Large intestine (tissue), 3 donors: ENCODE results near the gene PPM1K. TPM values are rescaled to one million over a fixed set of nuclear protein-coding genes. Genes with fewer than 3 reads are reported as not detected.

Experiments
- DNase-seq, 2 donors: peaks; one replicate each; pipeline versions ENCODE4 v3.0.0 to v3.0.0-alpha.2; 2013
- H3K27ac ChIP-seq: one replicate; pipeline ENCODE4 v1.5.1; 2013; ENCODE audit warnings: low read length
- H3K27me3 ChIP-seq: 2 replicates; pipeline ENCODE4 v1.6.1; 2013; ENCODE audit warnings: low read length; ENCODE audit not compliant: control insufficient read depth, insufficient read depth
- H3K36me3 ChIP-seq: 2 replicates; pipeline ENCODE4 v1.6.1; 2013; ENCODE audit warnings: low read length; ENCODE audit not compliant: control insufficient read depth, insufficient read depth
- H3K4me1 ChIP-seq: one replicate; pipeline ENCODE4 v1.6.1; 2013; ENCODE audit warnings: low read length; ENCODE audit not compliant: control insufficient read depth, insufficient read depth
- H3K4me3 ChIP-seq: one replicate; pipeline ENCODE4 v1.5.1; 2013; ENCODE audit warnings: low read length
- H3K9me3 ChIP-seq: one replicate; pipeline ENCODE4 v1.6.1; 2013; ENCODE audit warnings: mild to moderate bottlenecking, low read depth, low read length, moderate library complexity; ENCODE audit not compliant: control insufficient read depth
- WGBS: methylation state at CpG from one replicate; pipeline ENCODE4 v1.1.5; 2013; ENCODE audit warnings: low lambda C conversion rate; ENCODE audit not compliant: insufficient coverage; 5-methylcytosine and 5-hydroxymethylcytosine counted together
- polyA plus RNA-seq: library from polyadenylated mRNA; unstranded; fragments of 120-200 nt; gene quantifications from one replicate; pipeline ENCODE4 v1.2.1, GENCODE V29; 2013

PPM1K gene
- polyA plus RNA-seq, 1 donor: 9.4 TPM

DNA sequence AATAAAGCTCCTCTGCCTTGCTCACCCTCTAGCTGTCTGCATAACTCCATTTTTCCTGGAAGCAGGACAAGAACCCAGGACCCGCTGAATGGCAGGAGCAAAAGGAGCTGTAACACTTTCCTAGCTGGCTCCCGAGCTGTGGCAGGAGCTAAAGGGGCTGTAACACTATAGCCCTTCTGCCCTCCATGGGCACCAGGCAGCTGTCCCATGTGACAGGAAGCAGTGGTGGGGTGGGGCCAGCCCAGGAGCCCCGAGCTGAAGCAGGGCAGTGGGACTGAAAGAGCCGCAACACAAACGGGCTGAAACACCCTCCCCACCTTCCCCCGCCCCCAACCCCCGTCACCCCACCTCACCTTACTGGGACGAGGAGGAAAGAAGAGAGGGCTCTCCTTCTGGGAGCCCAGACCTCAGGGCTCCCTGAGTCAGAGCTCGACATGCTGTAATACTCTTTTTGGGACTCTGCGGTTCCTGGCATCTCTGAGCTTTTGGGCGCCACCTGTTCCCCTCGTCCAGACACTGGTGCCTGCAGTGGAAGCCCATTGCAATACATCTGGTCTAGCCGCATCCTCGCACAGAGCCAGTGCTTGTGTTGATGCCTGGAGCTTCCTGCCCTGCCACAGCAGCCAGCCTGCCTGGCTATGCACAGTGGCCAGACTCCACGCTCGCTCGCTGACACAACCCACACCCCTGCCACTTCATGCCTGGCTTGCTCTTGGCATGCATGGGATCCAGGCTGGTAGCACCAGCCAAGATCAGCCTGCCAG lies 39.4 kb downstream of the PPM1K start:
- no peaks in the 10 kb centered on the region for H3K9me3 ChIP-seq
- no peak for DNase-seq
- no peaks in the 10 kb centered on the region for H3K36me3 ChIP-seq
- H3K27ac ChIP-seq: no peak overlapping the region
- WGBS: no CpG with 5 or more reads among the region's 17 CpGs
- H3K4me1 ChIP-seq: peaks cover 2% of the 10 kb centered on the region
- no peaks in the 10 kb centered on the region for H3K27me3 ChIP-seq
- H3K4me3 ChIP-seq: no peak overlapping the region

DNA sequence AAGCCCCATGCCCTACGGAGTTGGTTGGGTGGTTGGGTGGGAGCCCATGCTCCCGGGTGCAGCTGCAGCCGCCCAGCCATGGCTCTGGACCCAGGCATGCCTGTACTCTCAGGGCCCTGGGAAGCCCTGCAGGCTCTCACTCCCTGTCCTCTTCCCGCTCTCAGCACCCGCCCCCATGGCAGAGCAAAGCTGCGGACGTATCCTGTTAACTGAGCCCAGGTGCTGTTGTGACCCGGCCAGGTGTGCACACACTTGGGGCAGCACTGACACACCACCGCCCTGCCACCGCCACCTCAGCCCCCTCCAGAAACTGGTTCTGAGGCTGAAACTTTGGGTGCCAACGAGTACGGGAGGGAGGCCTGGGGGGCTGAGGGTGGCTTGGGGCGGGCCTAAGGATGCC lies 40.3 kb downstream of the PPM1K start:
- H3K36me3 ChIP-seq: no peaks in the 10 kb centered on the region
- no peak overlapping the region for H3K27ac ChIP-seq
- WGBS: no CpG with 5 or more reads among the region's 13 CpGs
- peaks cover 2% of the 10 kb centered on the region for H3K4me1 ChIP-seq
- H3K4me3 ChIP-seq: no peak overlapping the region
- DNase-seq: no peak
- no peaks in the 10 kb centered on the region for H3K27me3 ChIP-seq
- no peaks in the 10 kb centered on the region for H3K9me3 ChIP-seq

DNA sequence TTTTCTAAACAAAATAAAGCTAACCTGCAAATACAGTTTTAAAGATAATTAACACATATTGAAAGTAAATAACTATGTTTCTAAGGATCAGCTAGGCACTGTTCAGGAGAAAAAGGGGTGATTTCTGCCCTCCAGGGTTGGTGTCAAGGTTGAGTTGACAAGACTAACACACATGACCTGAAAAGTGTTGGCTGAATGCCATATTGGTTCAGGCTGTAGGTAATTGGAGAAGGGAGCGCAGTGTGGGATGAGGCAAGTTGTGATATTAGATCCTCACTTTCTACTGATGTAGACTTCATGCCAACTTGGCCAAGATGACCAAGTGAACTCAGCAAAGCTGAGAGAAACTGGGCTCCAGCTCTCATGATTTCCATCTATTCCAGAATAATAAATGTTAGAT lies 42.2 kb downstream of the PPM1K start:
- Histone ChIP-seq H3K4me1 (peaks cover 2% of the 10 kb centered on the region), H3K9me3 (no peaks in the 10 kb centered on the region), H3K4me3 (no peak overlapping the region), H3K27ac (no peak overlapping the region), H3K27me3 (no peaks in the 10 kb centered on the region), H3K36me3 (no peaks in the 10 kb centered on the region)
- WGBS: no CpG with 5 or more reads among the region's 1 CpG
- DNase-seq: no peak

DNA sequence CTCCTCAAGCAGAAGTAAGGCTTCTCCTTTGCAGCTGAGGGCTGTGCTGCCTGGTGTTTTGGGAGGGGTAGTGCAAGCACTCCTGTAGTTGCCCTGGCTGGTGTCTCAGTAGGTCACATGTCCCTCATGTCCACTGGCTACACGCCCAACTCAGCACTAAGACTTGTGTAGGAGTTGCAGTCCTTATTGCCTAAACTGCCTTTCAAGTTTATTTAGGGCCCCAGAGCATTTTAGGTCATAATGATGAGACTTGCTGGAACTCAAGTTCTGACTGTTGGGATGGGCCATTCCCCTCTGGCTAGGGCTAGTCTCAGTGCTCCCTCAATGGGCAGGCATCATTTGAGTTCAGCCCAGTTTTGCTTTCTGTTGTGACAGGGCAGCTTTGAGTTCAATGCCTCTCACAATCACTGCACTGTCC lies 44.1 kb downstream of the PPM1K start:
- no CpG with 5 or more reads among the region's 1 CpG for WGBS
- DNase-seq: no peak
- no peaks in the 10 kb centered on the region for H3K36me3 ChIP-seq
- no peaks in the 10 kb centered on the region for H3K27me3 ChIP-seq
- no peak overlapping the region for H3K4me3 ChIP-seq
- no peaks in the 10 kb centered on the region for H3K9me3 ChIP-seq
- no peak overlapping the region for H3K27ac ChIP-seq
- no peaks in the 10 kb centered on the region for H3K4me1 ChIP-seq

DNA sequence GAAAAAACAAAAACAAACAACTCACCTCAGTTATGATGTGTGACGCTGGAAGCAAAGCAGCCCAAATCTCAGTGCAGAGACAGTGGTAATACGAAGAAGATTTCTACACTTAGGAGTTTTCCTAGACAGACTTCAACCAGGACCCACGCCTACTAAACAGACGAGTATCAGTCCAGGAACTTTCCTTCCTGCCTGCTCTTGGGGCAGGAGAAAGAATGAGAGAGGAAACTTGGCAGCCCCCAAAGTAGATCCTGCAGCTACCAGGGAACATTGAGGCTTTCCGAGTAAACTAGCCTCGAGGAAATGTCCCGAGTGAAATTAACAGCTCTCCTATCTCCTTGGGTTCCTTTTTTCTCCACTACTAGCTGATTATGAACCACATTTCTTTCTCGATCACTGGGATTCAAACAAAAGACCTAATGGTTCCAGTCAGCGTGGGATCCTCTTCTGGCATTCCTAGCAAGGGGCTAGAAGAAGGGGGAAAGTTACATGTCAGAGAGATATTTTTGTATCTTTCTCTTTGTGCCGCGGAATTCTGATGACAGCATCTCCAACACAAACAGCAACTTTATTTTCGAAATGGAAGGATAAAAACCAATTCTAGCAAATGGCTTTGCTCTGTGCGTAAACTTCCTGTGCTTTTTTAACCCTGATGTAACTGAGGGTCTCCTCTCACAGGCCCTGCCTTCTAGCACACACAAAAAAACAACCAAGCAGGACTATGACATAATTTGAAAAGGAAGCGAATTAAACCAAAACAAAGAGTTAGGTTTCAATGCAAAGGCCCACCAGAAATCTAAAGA lies 53.2 kb downstream of the PPM1K start:
- Histone ChIP-seq H3K36me3 (no peaks in the 10 kb centered on the region), H3K27me3 (no peaks in the 10 kb centered on the region), H3K4me1 (no peaks in the 10 kb centered on the region), H3K27ac (peak overlapping the region; percentile 80), H3K4me3 (peak overlapping the region; percentile 37), H3K9me3 (no peaks in the 10 kb centered on the region)
- WGBS: 94% methylated on average over 3 of the region's 14 CpGs
- DNase-seq: peak; percentile 1 to 20

DNA sequence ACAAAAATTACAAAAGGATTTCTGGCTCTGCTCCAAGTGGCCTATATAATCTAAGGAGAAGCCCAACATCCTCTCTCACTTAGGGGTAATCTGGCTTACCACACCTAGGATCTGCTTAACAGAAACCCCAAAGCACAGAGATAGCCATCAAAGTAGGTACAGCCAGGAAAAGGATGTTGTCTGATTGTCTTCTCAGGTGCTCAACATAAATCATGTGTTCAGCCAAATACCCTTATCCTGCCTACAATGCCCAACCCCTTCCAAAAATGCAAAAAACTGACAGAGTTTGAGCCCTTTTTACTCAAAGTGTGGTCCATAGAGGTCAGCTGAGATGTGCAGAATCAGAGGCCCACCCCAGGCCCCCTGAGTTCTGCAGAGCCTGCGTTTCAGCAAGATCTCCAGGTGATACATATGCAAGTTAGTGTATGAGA lies 53.9 kb downstream of the PPM1K start:
- Histone ChIP-seq H3K27me3 (no peaks in the 10 kb centered on the region), H3K4me3 (peak overlapping the region; percentile 37), H3K4me1 (no peaks in the 10 kb centered on the region), H3K9me3 (no peaks in the 10 kb centered on the region), H3K27ac (peak overlapping the region; percentile 80), H3K36me3 (no peaks in the 10 kb centered on the region)
- DNase-seq: no peak
- no CpG with 5 or more reads among the region's 1 CpG for WGBS

DNA sequence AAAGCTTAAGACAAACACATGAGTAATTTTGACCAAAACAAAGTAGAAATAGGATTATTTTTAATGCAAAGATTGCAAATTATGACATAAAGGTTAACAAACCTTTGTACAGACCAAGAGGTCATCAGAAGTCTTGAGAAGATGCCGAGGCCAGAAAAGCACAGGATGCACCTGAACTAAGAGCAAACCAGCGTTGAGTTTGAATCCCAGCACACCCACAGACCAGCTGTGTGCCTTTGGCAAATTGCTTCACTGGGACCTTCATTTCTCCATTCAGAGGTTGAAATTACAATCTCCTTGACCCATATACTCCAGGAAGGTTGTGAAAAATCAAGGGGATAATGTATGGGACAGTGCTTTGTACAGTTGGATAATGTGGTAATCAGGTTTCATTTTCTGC lies 56.6 kb downstream of the PPM1K start:
- no CpG with 5 or more reads among the region's 2 CpGs for WGBS

DNA sequence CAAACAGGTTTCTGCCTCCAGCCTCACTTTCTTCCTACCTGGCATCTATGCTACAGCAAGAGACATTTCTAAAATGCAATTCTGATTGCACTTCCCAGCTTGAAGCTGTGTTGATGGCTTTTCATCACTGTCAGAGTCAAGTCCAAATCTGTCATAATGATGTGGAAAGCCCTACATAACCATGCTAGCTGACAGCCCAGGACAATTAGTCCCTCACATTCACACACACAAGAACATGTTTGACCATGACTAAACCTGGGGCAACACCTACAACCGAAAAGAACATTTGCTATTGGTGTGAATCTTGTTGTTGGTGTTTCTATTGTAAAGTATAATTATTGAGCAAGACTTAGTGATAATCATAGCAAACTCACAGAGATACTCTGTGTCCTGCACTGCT lies 58.2 kb downstream of the PPM1K start:
- no CpG with 5 or more reads among the region's 1 CpG for WGBS
- no peak overlapping the region for H3K27ac ChIP-seq
- DNase-seq: no peak

More for the DNA sequence above, 56.6 kb downstream of the PPM1K start:
- Histone ChIP-seq H3K27me3 (no peaks in the 10 kb centered on the region), H3K9me3 (no peaks in the 10 kb centered on the region), H3K36me3 (no peaks in the 10 kb centered on the region), H3K27ac (no peak overlapping the region), H3K4me3 (no peak overlapping the region), H3K4me1 (no peaks in the 10 kb centered on the region)
- no peak for DNase-seq

DNA sequence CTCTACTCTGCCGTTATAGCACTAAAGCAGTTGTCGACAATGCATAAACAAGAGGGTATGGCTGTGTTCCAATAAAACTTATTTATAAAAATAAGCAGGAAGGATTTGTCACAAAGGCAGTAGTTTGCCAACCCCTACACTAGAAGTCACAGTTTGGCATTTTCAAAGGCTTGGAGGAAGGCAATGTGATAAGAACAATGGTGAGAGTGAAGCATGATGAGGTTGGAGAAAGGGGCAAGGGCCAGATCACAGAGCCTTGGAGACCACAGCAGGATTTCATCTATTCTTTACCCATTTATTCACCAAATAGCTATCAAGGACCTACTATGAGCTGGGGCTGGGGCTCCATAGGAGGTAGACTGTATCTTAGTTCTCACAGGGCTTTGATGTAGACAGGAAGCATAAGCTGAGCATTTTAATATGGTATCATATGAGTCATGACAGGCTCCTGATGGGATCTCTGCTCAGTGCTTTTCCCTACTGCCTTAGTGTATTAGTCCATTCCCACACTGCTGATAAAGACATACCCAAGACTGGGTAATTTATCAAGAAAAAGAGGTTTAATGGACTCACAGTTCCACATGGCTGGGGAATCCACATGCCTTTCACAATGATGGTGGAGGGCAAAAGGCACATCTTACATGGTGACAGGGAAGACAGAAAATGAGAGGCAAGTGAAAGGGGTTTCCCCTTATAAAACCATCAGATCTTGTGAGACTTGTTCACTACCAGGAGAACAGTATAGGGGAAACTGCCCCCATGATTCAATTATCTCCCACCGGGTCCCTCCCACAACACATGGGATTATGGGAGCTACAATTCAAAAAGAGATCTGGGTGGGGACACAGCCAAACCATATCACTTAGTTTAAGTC lies 58.9 kb downstream of the PPM1K start:
- no peaks in the 10 kb centered on the region for H3K36me3 ChIP-seq
- no peaks in the 10 kb centered on the region for H3K9me3 ChIP-seq
- no peak for DNase-seq
- WGBS: no CpG with 5 or more reads among the region's 3 CpGs
- no peak overlapping the region for H3K4me3 ChIP-seq
- no peak overlapping the region for H3K27ac ChIP-seq
- no peaks in the 10 kb centered on the region for H3K4me1 ChIP-seq
- no peaks in the 10 kb centered on the region for H3K27me3 ChIP-seq

More for the DNA sequence above, 58.2 kb downstream of the PPM1K start:
- H3K36me3 ChIP-seq: no peaks in the 10 kb centered on the region
- H3K4me3 ChIP-seq: no peak overlapping the region
- H3K27me3 ChIP-seq: no peaks in the 10 kb centered on the region
- H3K9me3 ChIP-seq: no peaks in the 10 kb centered on the region
- H3K4me1 ChIP-seq: no peaks in the 10 kb centered on the region

DNA sequence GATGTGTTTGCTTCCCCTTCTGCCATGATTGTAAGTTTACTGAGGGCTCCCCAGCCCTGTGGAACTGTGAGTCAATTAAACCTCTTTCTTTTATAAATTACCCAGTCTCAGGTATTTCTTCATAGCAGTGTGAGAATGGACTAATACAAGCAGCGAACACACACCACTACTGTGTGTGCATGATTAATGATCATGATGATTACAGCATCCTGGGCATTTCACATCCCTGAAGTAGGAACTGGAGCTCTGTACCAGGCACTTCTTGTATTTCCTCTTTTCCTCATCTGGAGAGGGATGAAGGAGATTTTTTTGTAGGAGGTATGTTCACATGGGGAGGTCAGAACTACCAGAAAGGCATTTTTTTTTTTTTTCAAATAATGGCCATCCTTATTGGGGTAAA lies 60.8 kb downstream of the PPM1K start:
- Histone ChIP-seq H3K27me3 (no peaks in the 10 kb centered on the region), H3K36me3 (no peaks in the 10 kb centered on the region), H3K9me3 (no peaks in the 10 kb centered on the region), H3K4me1 (no peaks in the 10 kb centered on the region), H3K27ac (no peak overlapping the region), H3K4me3 (no peak overlapping the region)
- no CpG with 5 or more reads among the region's 1 CpG for WGBS
- DNase-seq: no peak
